ENCODE data around the gene GNAO1. TPM values are rescaled to one million over a fixed set of nuclear protein-coding genes. Genes with fewer than 3 reads are reported as not detected.

GNAO1 gene
- polyA plus RNA-seq, 3 donors, result not detected

DNA sequence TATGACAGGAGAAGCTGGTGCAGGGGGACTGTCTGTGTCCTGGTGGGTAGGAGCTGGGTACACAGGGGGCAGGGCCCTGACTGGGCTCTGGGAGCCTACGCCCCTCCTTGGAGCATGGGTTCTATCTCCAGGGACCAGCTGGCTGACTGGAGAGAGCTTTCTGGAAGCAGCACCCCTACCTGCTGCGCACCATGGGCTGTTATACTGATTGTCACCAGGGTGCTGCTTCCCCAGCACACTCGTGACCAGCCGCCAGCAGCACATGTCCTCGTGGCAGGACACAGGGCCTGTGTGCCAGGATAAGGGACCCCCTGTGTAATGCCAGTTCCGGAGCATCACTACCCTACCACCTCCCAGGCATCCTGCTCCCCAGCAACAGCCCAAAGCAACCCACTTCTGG lies 128.1 kb downstream of the GNAO1 start:
- peaks cover 5 to 6% of the 10 kb centered on the region in 2 donors for H3K4me1 ChIP-seq (ENCODE audit: control insufficient read depth in 1 of 2, insufficient read depth in 2 of 2, low read length in 2 of 2)
- H3K9ac ChIP-seq (ENCODE audit: insufficient read depth, low read length, poor library complexity, severe bottlenecking), result no peak overlapping the region
- peaks cover 0 to 2% (median 0%) of the 10 kb centered on the region in 7 donors for H3K9me3 Mint-ChIP-seq
- no peak for DNase-seq
- TF ChIP-seq CTCF (IDR thresholded peaks at IDR 0.05), result no peak
- no peak overlapping the region for H2AFZ ChIP-seq (ENCODE audit: insufficient read depth, low read depth, low read length, poor library complexity, severe bottlenecking)
- H3K36me3 ChIP-seq (replicated peaks in 1 of 2; ENCODE audit: control insufficient read depth in 1 of 2, insufficient read depth in 2 of 2, low read length in 2 of 2), result no peaks in the 10 kb centered on the region
- no peak overlapping the region for H3K27ac Mint-ChIP-seq
- H3K4me3 ChIP-seq (replicated peaks in 1 of 3; ENCODE audit: low read depth in 2 of 3, low read length in 3 of 3), result no peak overlapping the region
- no peaks in the 10 kb centered on the region for H3K9me3 ChIP-seq (replicated peaks in 1 of 2; ENCODE audit: control insufficient read depth in 1 of 2, insufficient read depth in 1 of 2, low read length in 2 of 2)
- H3K27ac ChIP-seq (ENCODE audit: low read depth in 1 of 2, low read length in 2 of 2), result no peak overlapping the region
- intact Hi-C loops (cut with micrococcal nuclease), result loop anchor here in 1 of 2 donors (2.0 kb wide), 1 partner anchor 375 kb away; no protein-coding TSS in a partner anchor
- H3K27me3 Mint-ChIP-seq (ENCODE audit: low read depth in 3 of 3), result peaks cover 4 to 16% (median 14%) of the 10 kb centered on the region in 3 donors
- peaks cover 0 to 6% of the 10 kb centered on the region in 2 donors for H3K27me3 ChIP-seq (ENCODE audit: control insufficient read depth in 2 of 2, insufficient read depth in 2 of 2, low read length in 2 of 2)
- H3K4me3 Mint-ChIP-seq, result no peak overlapping the region
- no peaks in the 10 kb centered on the region for H3K79me2 ChIP-seq (ENCODE audit: insufficient read depth, low read length)
- H3K4me1 Mint-ChIP-seq, result peaks cover 8% of the 10 kb centered on the region
- no peak overlapping the region for H3K4me2 ChIP-seq (replicated peaks; ENCODE audit: extremely low read depth, low read length, poor library complexity, severe bottlenecking)
- no peaks in the 10 kb centered on the region for H3K36me3 Mint-ChIP-seq
- 94% methylated on average over 6 of the region's 6 CpGs for WGBS (ENCODE audit: insufficient coverage)
- no peaks in the 10 kb centered on the region for H4K20me1 ChIP-seq (ENCODE audit: insufficient read depth, low read length)

GRCh38 chr16:56320056-56320455 lies 128.8 kb downstream of the GNAO1 start:
- Histone ChIP-seq H3K4me2 (replicated peaks; ENCODE audit: extremely low read depth, low read length, poor library complexity, severe bottlenecking) (no peak overlapping the region), H3K9me3 (replicated peaks in 1 of 2; ENCODE audit: control insufficient read depth in 1 of 2, insufficient read depth in 1 of 2, low read length in 2 of 2) (no peaks in the 10 kb centered on the region), H3K4me3 (replicated peaks in 1 of 3; ENCODE audit: low read depth in 2 of 3, low read length in 3 of 3) (no peak overlapping the region), H3K9ac (ENCODE audit: insufficient read depth, low read length, poor library complexity, severe bottlenecking) (no peak overlapping the region), H3K4me1 (ENCODE audit: control insufficient read depth in 1 of 2, insufficient read depth in 2 of 2, low read length in 2 of 2) (peaks cover 5 to 6% of the 10 kb centered on the region in 2 donors), H3K27me3 (ENCODE audit: control insufficient read depth in 2 of 2, insufficient read depth in 2 of 2, low read length in 2 of 2) (peaks cover 0 to 6% of the 10 kb centered on the region in 2 donors), H2AFZ (ENCODE audit: insufficient read depth, low read depth, low read length, poor library complexity, severe bottlenecking) (no peak overlapping the region), H4K20me1 (ENCODE audit: insufficient read depth, low read length) (no peaks in the 10 kb centered on the region), H3K27ac (ENCODE audit: low read depth in 1 of 2, low read length in 2 of 2) (no peak overlapping the region), H3K36me3 (replicated peaks in 1 of 2; ENCODE audit: control insufficient read depth in 1 of 2, insufficient read depth in 2 of 2, low read length in 2 of 2) (no peaks in the 10 kb centered on the region), H3K79me2 (ENCODE audit: insufficient read depth, low read length) (no peaks in the 10 kb centered on the region)
- H3K4me3 Mint-ChIP-seq, result no peak overlapping the region
- WGBS (ENCODE audit: insufficient coverage), result 94% methylated on average over 7 of the region's 8 CpGs
- no peaks in the 10 kb centered on the region for H3K36me3 Mint-ChIP-seq
- intact Hi-C loops (cut with micrococcal nuclease), result no loop called here
- no peak overlapping the region for H3K27ac Mint-ChIP-seq
- peaks cover 8% of the 10 kb centered on the region for H3K4me1 Mint-ChIP-seq
- DNase-seq, result no peak
- TF ChIP-seq CTCF (IDR thresholded peaks at IDR 0.05), result no peak
- H3K9me3 Mint-ChIP-seq, result peaks cover 0 to 2% (median 0%) of the 10 kb centered on the region in 7 donors
- peaks cover 4 to 16% (median 12%) of the 10 kb centered on the region in 3 donors for H3K27me3 Mint-ChIP-seq (ENCODE audit: low read depth in 3 of 3)

Measured in CD14-positive monocyte (primary cell).